ENCODE measurements around the gene ABCE1.

The ABCE1 gene

GRCh38 chr4:145056325-145057130 is 41.6 kb upstream of the ABCE1 start:
- DNase-seq (ENCODE audit: extremely low spot score): no peak
- no peak for TF ChIP-seq SP1 (IDR thresholded peaks at IDR 0.05)
- TF ChIP-seq SUZ12 (IDR thresholded peaks at IDR 0.05): no peak
- no peak for TF ChIP-seq L3MBTL2 (conservative IDR thresholded peaks at IDR 0.05)
- no peak for TF ChIP-seq FOXA1 (IDR thresholded peaks at IDR 0.05)
- TF ChIP-seq BHLHE40 (IDR thresholded peaks at IDR 0.05; ENCODE audit: borderline replicate concordance): no peak
- TF ChIP-seq ARNT (IDR thresholded peaks at IDR 0.05): no peak
- TF ChIP-seq ZNF384 (IDR thresholded peaks at IDR 0.05): no peak
- TF ChIP-seq ELF4 (IDR thresholded peaks at IDR 0.05): no peak
- no peak for TF ChIP-seq LEF1 (IDR thresholded peaks at IDR 0.05; ENCODE audit: borderline replicate concordance)
- no peak for TF ChIP-seq CTBP1 (IDR thresholded peaks at IDR 0.05; ENCODE audit: borderline replicate concordance)
- no peak for TF ChIP-seq NFRKB (IDR thresholded peaks at IDR 0.05)
- TF ChIP-seq FOXK2 (IDR thresholded peaks at IDR 0.05): no peak
- no peak for TF ChIP-seq PKNOX1 (IDR thresholded peaks at IDR 0.05)
- no peak for TF ChIP-seq FOXM1 (IDR thresholded peaks at IDR 0.05; ENCODE audit: borderline replicate concordance)
- no peak for TF ChIP-seq HDGF (IDR thresholded peaks at IDR 0.05; ENCODE audit: borderline replicate concordance)
- no peak for TF ChIP-seq TARDBP (IDR thresholded peaks at IDR 0.05)
- ChIA-PET POLR2A (no interaction called here), CTCF (no interaction called here)

- ChIA-PET CTCF (no interaction called here), POLR2A (no interaction called here)
- TF ChIP-seq FOXK2 (IDR thresholded peaks at IDR 0.05) (no peak), ZNF384 (IDR thresholded peaks at IDR 0.05) (no peak), LEF1 (IDR thresholded peaks at IDR 0.05; ENCODE audit: borderline replicate concordance) (no peak), CTBP1 (IDR thresholded peaks at IDR 0.05; ENCODE audit: borderline replicate concordance) (no peak), FOXA1 (IDR thresholded peaks at IDR 0.05) (no peak), HDGF (IDR thresholded peaks at IDR 0.05; ENCODE audit: borderline replicate concordance) (no peak), FOXM1 (IDR thresholded peaks at IDR 0.05; ENCODE audit: borderline replicate concordance) (no peak), BHLHE40 (IDR thresholded peaks at IDR 0.05; ENCODE audit: borderline replicate concordance) (no peak), NFRKB (IDR thresholded peaks at IDR 0.05) (no peak), TARDBP (IDR thresholded peaks at IDR 0.05) (no peak), SP1 (IDR thresholded peaks at IDR 0.05) (no peak), ARNT (IDR thresholded peaks at IDR 0.05) (no peak), ELF4 (IDR thresholded peaks at IDR 0.05) (no peak), PKNOX1 (IDR thresholded peaks at IDR 0.05) (no peak)
- no peak for DNase-seq (ENCODE audit: extremely low spot score)
Measured at GRCh38 chr4:145058256-145058655, 39.9 kb upstream of the ABCE1 start.

GRCh38 chr4:145061318-145061920 is 36.7 kb upstream of the ABCE1 start:
- CTCF ChIA-PET: interaction anchor here (0.6 kb wide), 2 partner anchors 547 to 858 kb away, joined by 3 read pairs; no protein-coding TSS in a partner anchor
- POLR2A ChIA-PET: interaction anchor here (1.3 kb wide), 1 partner anchor 36 kb away, joined by 4 read pairs; the partner anchor contains the start of genes ABCE1 and ANAPC10
- peak; percentile 21 for DNase-seq (ENCODE audit: extremely low spot score)
- no peak for TF ChIP-seq SUZ12 (IDR thresholded peaks at IDR 0.05)
- TF ChIP-seq L3MBTL2 (conservative IDR thresholded peaks at IDR 0.05): no peak
- TF ChIP-seq HDGF (IDR thresholded peaks at IDR 0.05; ENCODE audit: borderline replicate concordance): no peak
- no peak for TF ChIP-seq BHLHE40 (IDR thresholded peaks at IDR 0.05; ENCODE audit: borderline replicate concordance)
- no peak for TF ChIP-seq ELF4 (IDR thresholded peaks at IDR 0.05)
- TF ChIP-seq FOXA1 (IDR thresholded peaks at IDR 0.05): no peak
- TF ChIP-seq LEF1 (IDR thresholded peaks at IDR 0.05; ENCODE audit: borderline replicate concordance): no peak
- no peak for TF ChIP-seq FOXM1 (IDR thresholded peaks at IDR 0.05; ENCODE audit: borderline replicate concordance)
- no peak for TF ChIP-seq TARDBP (IDR thresholded peaks at IDR 0.05)
- no peak for TF ChIP-seq SP1 (IDR thresholded peaks at IDR 0.05)
- TF ChIP-seq PKNOX1 (IDR thresholded peaks at IDR 0.05): no peak
- no peak for TF ChIP-seq ARNT (IDR thresholded peaks at IDR 0.05)
- no peak for TF ChIP-seq FOXK2 (IDR thresholded peaks at IDR 0.05)
- TF ChIP-seq CTBP1 (IDR thresholded peaks at IDR 0.05; ENCODE audit: borderline replicate concordance): no peak

- peak; percentile 32 for DNase-seq (ENCODE audit: extremely low spot score)
- no peak for TF ChIP-seq ZNF384 (IDR thresholded peaks at IDR 0.05)
- peak; percentile 14; the same call in 1 of the 2 replicates for TF ChIP-seq CTBP1 (IDR thresholded peaks at IDR 0.05; ENCODE audit: borderline replicate concordance)
- TF ChIP-seq SUZ12 (IDR thresholded peaks at IDR 0.05): no peak
- TF ChIP-seq PKNOX1 (IDR thresholded peaks at IDR 0.05): peak; percentile 83
- ChIA-PET CTCF (interaction anchor here (0.6 to 0.7 kb wide), 6 partner anchors 9 to 1952 kb away, joined by 3 to 4 read pairs (median 4); no protein-coding TSS in a partner anchor), POLR2A (interaction anchor here (2.1 kb wide), 1 partner anchor 32 kb away, joined by 13 read pairs; the partner anchor contains the start of genes ABCE1 and ANAPC10)
Measured at GRCh38 chr4:145066063-145066501, 32.0 kb upstream of the ABCE1 start.

- DNase-seq (ENCODE audit: extremely low spot score): no peak
- POLR2A ChIA-PET: no interaction called here
- CTCF ChIA-PET: no interaction called here
- TF ChIP-seq ZNF384 (IDR thresholded peaks at IDR 0.05) (no peak), ELF4 (IDR thresholded peaks at IDR 0.05) (no peak), FOXK2 (IDR thresholded peaks at IDR 0.05) (no peak), FOXA1 (IDR thresholded peaks at IDR 0.05) (no peak), PKNOX1 (IDR thresholded peaks at IDR 0.05) (no peak), SUZ12 (IDR thresholded peaks at IDR 0.05) (no peak), HDGF (IDR thresholded peaks at IDR 0.05; ENCODE audit: borderline replicate concordance) (no peak), LEF1 (IDR thresholded peaks at IDR 0.05; ENCODE audit: borderline replicate concordance) (no peak), L3MBTL2 (conservative IDR thresholded peaks at IDR 0.05) (no peak), BHLHE40 (IDR thresholded peaks at IDR 0.05; ENCODE audit: borderline replicate concordance) (no peak), TARDBP (IDR thresholded peaks at IDR 0.05) (no peak), CTBP1 (IDR thresholded peaks at IDR 0.05; ENCODE audit: borderline replicate concordance) (no peak)
Measured at GRCh38 chr4:145069361-145069760, 28.8 kb upstream of the ABCE1 start.
